CD4-positive, alpha-beta memory T cell (primary cell): ENCODE data around the gene PRKACG. TPM values are rescaled to one million over a fixed set of nuclear protein-coding genes. Genes with fewer than 3 reads are reported as not detected.

Experiments used
- CTCF ChIA-PET: fragments of 350-600 bp; sonication (Branson Sonifier 250); formaldehyde crosslinking; loops from one replicate; lab custom pipeline; 2021; ENCODE audit warnings: inconsistent platforms; ENCODE audit not compliant: partially characterized antibody; lab: Charles Lee
- POLR2A ChIA-PET: fragments of 350-600 bp; sonication (Branson Sonifier 250); formaldehyde crosslinking; loops from one replicate; lab custom pipeline; 2021; ENCODE audit not compliant: partially characterized antibody; lab: Charles Lee
- DNase-seq, 5 donors: peaks; one replicate each; pipeline versions ENCODE4 v3.0.0 to v3.0.0-alpha.2; 2020 to 2022; ENCODE audit warnings: mixed read lengths in 1 of 5
- H3K27ac ChIP-seq: one replicate; pipeline ENCODE4 v1.7.0; 2013; ENCODE audit warnings: low read depth, low read length
- H3K27me3 ChIP-seq: 2 replicates; pipeline ENCODE4 v1.7.0; 2013; ENCODE audit warnings: mild to moderate bottlenecking, low read length, moderate library complexity; ENCODE audit not compliant: insufficient read depth
- H3K36me3 ChIP-seq: 2 replicates; pipeline ENCODE4 v1.7.0; 2013; ENCODE audit warnings: mild to moderate bottlenecking, low read length, moderate library complexity; ENCODE audit not compliant: insufficient read depth
- H3K4me1 ChIP-seq: 2 replicates; pipeline ENCODE4 v1.7.0; 2013; ENCODE audit warnings: mild to moderate bottlenecking, low read length, moderate library complexity; ENCODE audit not compliant: insufficient read depth
- H3K4me3 ChIP-seq, 2 donors: one replicate each; pipeline ENCODE4 v1.7.0; 2013; ENCODE audit warnings: low read length in 2 of 2, mild to moderate bottlenecking in 1 of 2
- H3K9me3 ChIP-seq, 2 donors: one replicate each; pipeline ENCODE4 v1.7.0; 2013; ENCODE audit warnings: low read length in 2 of 2, control low read depth in 1 of 2; ENCODE audit not compliant: control insufficient read depth in 1 of 2
- H3K27ac Mint-ChIP-seq, 7 donors: one replicate each; pipeline ENCODE4 v1.8.0; 2020 to 2021; ENCODE audit warnings: mixed read lengths in 7 of 7, mild to moderate bottlenecking in 6 of 7, inconsistent platforms in 3 of 7, moderate library complexity in 3 of 7
- H3K27me3 Mint-ChIP-seq, 2 donors: one replicate each; pipeline ENCODE4 v1.8.0; 2020 to 2021; ENCODE audit warnings: mixed read lengths in 2 of 2
- H3K36me3 Mint-ChIP-seq, 2 donors: one replicate each; pipeline ENCODE4 v1.8.0; 2020 to 2021; ENCODE audit warnings: mixed read lengths in 2 of 2, inconsistent platforms in 1 of 2, mild to moderate bottlenecking in 1 of 2
- H3K4me1 Mint-ChIP-seq, 4 donors: one replicate each; pipeline ENCODE4 v1.8.0; 2020 to 2021; ENCODE audit warnings: mixed read lengths in 4 of 4, mild to moderate bottlenecking in 1 of 4
- H3K4me3 Mint-ChIP-seq, 8 donors: one replicate each; pipeline ENCODE4 v1.8.0; 2020 to 2021; ENCODE audit warnings: mixed read lengths in 8 of 8, mild to moderate bottlenecking in 7 of 8, moderate library complexity in 6 of 8, inconsistent platforms in 3 of 8
- H3K9me3 Mint-ChIP-seq, 8 donors: one replicate each; pipeline ENCODE4 v1.8.0; 2020 to 2021; ENCODE audit warnings: mixed read lengths in 8 of 8, mild to moderate bottlenecking in 5 of 8, inconsistent platforms in 3 of 8, moderate library complexity in 1 of 8
- intact Hi-C: fragments of 100-400 bp; cut with micrococcal nuclease; formaldehyde crosslinking; loops from one replicate; pipeline ENCODE4 v1.15.1; 2023
- polyA plus RNA-seq, 2 donors: library from polyadenylated mRNA; unstranded; fragments of 300-500 nt; fragmentation: Illumina TruSeq; gene quantifications; one replicate each; pipeline ENCODE4 v1.2.3, GENCODE V29; 2021
- total RNA-seq, 2 experiments: library from RNA; stranded (reverse); gene quantifications; one replicate each; pipeline ENCODE4 v1.2.3, GENCODE V29; 2021

Gene PRKACG
- total and polyA plus RNA-seq, 4 experiments from 2014 or later, result not detected

- Mint-ChIP-seq H3K36me3 (no peaks in the 10 kb centered on the region), H3K4me3 (peak overlapping the region in 3 of 8 donors; percentile 43 to 58 (median 46)), H3K27me3 (no peaks in the 10 kb centered on the region), H3K4me1 (peaks cover 5 to 8% (median 6%) of the 10 kb centered on the region in 4 donors), H3K27ac (peak overlapping the region in 4 of 7 donors; percentile 11 to 73 (median 20)), H3K9me3 (peaks cover 0 to 1% (median 0%) of the 10 kb centered on the region in 8 donors)
- Histone ChIP-seq H3K36me3 (no peaks in the 10 kb centered on the region), H3K4me1 (peaks cover 16% of the 10 kb centered on the region), H3K4me3 (no peak overlapping the region), H3K9me3 (no peaks in the 10 kb centered on the region), H3K27ac (no peak overlapping the region), H3K27me3 (no peaks in the 10 kb centered on the region)
- intact Hi-C loops, result no loop called here
- ChIA-PET CTCF (interaction anchor here (0.6 to 1.8 kb wide), 2 partner anchors 20 to 385 kb away, joined by 3 to 5 read pairs; no protein-coding TSS in a partner anchor), POLR2A (no interaction called here)
- DNase-seq, result peak in 2 of 5 donors; percentile 1 to 3
Observed at GRCh38 chr9:68979538-68980314, 34.2 kb downstream of the PRKACG start.

GRCh38 chr9:68978501-68978900, 35.4 kb downstream of the PRKACG start:
- Histone ChIP-seq H3K36me3 (no peaks in the 10 kb centered on the region), H3K27me3 (no peaks in the 10 kb centered on the region), H3K27ac (no peak overlapping the region), H3K4me3 (no peak overlapping the region), H3K9me3 (no peaks in the 10 kb centered on the region), H3K4me1 (peaks cover 20% of the 10 kb centered on the region)
- DNase-seq, result no peak
- no peaks in the 10 kb centered on the region for H3K27me3 Mint-ChIP-seq
- peaks cover 9 to 12% (median 11%) of the 10 kb centered on the region in 4 donors for H3K4me1 Mint-ChIP-seq
- H3K4me3 Mint-ChIP-seq, result no peak overlapping the region
- intact Hi-C loops, result no loop called here
- ChIA-PET CTCF (no interaction called here), POLR2A (no interaction called here)
- no peaks in the 10 kb centered on the region for H3K36me3 Mint-ChIP-seq
- H3K27ac Mint-ChIP-seq, result no peak overlapping the region
- H3K9me3 Mint-ChIP-seq, result peaks cover 0 to 1% (median 0%) of the 10 kb centered on the region in 8 donors

DNA sequence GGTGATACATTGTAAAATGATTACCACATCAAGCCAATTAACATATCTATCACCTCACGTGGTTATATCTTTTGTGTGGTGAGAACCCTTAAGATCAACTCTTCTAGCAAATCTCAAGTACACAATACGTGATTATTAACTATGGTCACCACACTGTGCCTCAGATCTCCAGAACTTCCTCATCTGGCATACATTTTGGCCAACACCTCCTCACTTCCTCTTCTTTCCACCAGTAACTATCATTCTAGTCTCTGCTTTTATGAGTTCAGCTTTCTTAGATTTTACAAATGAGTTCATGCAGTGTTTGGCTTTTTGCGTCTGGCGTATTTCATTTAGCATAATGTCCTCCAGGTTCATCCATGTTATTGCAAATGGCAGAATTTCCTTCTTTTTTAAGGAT, 35.8 kb downstream of the PRKACG start:
- peaks cover 9 to 12% (median 11%) of the 10 kb centered on the region in 4 donors for H3K4me1 Mint-ChIP-seq
- H3K36me3 ChIP-seq, result no peaks in the 10 kb centered on the region
- H3K9me3 Mint-ChIP-seq, result peaks cover 0 to 1% (median 0%) of the 10 kb centered on the region in 8 donors
- no peak for DNase-seq
- H3K27me3 Mint-ChIP-seq, result no peaks in the 10 kb centered on the region
- H3K4me1 ChIP-seq, result peaks cover 20% of the 10 kb centered on the region
- ChIA-PET CTCF (no interaction called here), POLR2A (no interaction called here)
- no peaks in the 10 kb centered on the region for H3K27me3 ChIP-seq
- H3K4me3 Mint-ChIP-seq, result no peak overlapping the region
- H3K27ac Mint-ChIP-seq, result no peak overlapping the region
- no peak overlapping the region for H3K27ac ChIP-seq
- no peaks in the 10 kb centered on the region for H3K36me3 Mint-ChIP-seq
- no peaks in the 10 kb centered on the region for H3K9me3 ChIP-seq
- H3K4me3 ChIP-seq, result no peak overlapping the region
- intact Hi-C loops, result no loop called here

GRCh38 chr9:68975365-68976043, 38.4 kb downstream of the PRKACG start:
- peak overlapping the region in 1 of 7 donors; percentile 13 for H3K27ac Mint-ChIP-seq
- no peaks in the 10 kb centered on the region for H3K27me3 ChIP-seq
- H3K9me3 Mint-ChIP-seq, result peaks cover 0 to 5% (median 0%) of the 10 kb centered on the region in 8 donors
- H3K36me3 ChIP-seq, result no peaks in the 10 kb centered on the region
- H3K27ac ChIP-seq, result no peak overlapping the region
- no peak overlapping the region for H3K4me3 Mint-ChIP-seq
- H3K27me3 Mint-ChIP-seq, result no peaks in the 10 kb centered on the region
- intact Hi-C loops, result no loop called here
- CTCF ChIA-PET, result interaction anchor here (1.2 to 2.6 kb wide), 4 partner anchors 22 to 60 kb away, joined by 3 to 7 read pairs (median 4); partner anchors contain the start of gene FXN
- peaks cover 15% of the 10 kb centered on the region for H3K4me1 ChIP-seq
- POLR2A ChIA-PET, result no interaction called here
- peaks cover 10 to 12% (median 11%) of the 10 kb centered on the region in 4 donors for H3K4me1 Mint-ChIP-seq
- H3K9me3 ChIP-seq, result no peaks in the 10 kb centered on the region
- no peak overlapping the region for H3K4me3 ChIP-seq
- no peak for DNase-seq
- no peaks in the 10 kb centered on the region for H3K36me3 Mint-ChIP-seq

DNA sequence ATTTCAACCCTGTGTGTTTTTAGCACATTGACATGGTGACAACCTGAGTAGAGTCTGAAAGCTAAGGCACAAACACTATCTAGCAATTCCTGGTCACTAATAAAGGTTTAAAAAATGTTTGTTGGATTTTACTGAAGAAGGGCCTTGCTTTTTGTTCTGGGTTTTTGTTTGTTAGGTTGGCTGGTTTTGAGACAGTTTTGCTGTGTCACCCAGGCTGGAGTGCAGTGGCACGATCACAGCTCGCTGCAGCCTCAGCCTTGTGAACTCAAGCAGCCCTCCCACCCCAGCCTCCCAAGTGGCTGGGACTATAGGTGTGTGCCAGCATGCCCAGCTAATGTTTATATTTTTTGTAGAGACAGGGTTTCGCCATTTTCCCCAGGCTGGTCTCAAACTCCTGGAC, 39.0 kb downstream of the PRKACG start:
- POLR2A ChIA-PET, result interaction anchor here (0.7 kb wide), 1 partner anchor 80 kb away, joined by 3 read pairs; no protein-coding TSS in a partner anchor
- Mint-ChIP-seq H3K4me1 (peaks cover 10 to 12% (median 11%) of the 10 kb centered on the region in 4 donors), H3K36me3 (no peaks in the 10 kb centered on the region), H3K27me3 (no peaks in the 10 kb centered on the region), H3K27ac (peak overlapping the region in 2 of 7 donors; percentile 13 to 76), H3K4me3 (no peak overlapping the region), H3K9me3 (peaks cover 0 to 5% (median 0%) of the 10 kb centered on the region in 8 donors)
- Histone ChIP-seq H3K27me3 (no peaks in the 10 kb centered on the region), H3K27ac (no peak overlapping the region), H3K4me1 (peaks cover 14% of the 10 kb centered on the region), H3K9me3 (no peaks in the 10 kb centered on the region), H3K4me3 (no peak overlapping the region), H3K36me3 (no peaks in the 10 kb centered on the region)
- DNase-seq, result no peak
- intact Hi-C loops, result no loop called here
- CTCF ChIA-PET, result interaction anchor here (1.2 to 2.6 kb wide), 4 partner anchors 23 to 60 kb away, joined by 3 to 7 read pairs (median 4); partner anchors contain the start of gene FXN

- Mint-ChIP-seq H3K4me1 (peaks cover 7 to 8% (median 7%) of the 10 kb centered on the region in 4 donors), H3K36me3 (no peaks in the 10 kb centered on the region)
- no peak overlapping the region for H3K4me3 ChIP-seq
Observed at GRCh38 chr9:68974431-68974830, 39.5 kb downstream of the PRKACG start.

More at GRCh38 chr9:68974431-68974830, 39.5 kb downstream of the PRKACG start:
- intact Hi-C loops, result no loop called here
- POLR2A ChIA-PET, result interaction anchor here (0.7 kb wide), 1 partner anchor 79 kb away, joined by 3 read pairs; no protein-coding TSS in a partner anchor
- Mint-ChIP-seq H3K9me3 (peaks cover 0 to 5% (median 0%) of the 10 kb centered on the region in 8 donors), H3K27me3 (no peaks in the 10 kb centered on the region), H3K4me3 (no peak overlapping the region), H3K27ac (peak overlapping the region in 4 of 7 donors; percentile 9 to 55 (median 48))
- CTCF ChIA-PET, result interaction anchor here (1.2 to 2.6 kb wide), 4 partner anchors 23 to 61 kb away, joined by 3 to 7 read pairs (median 4); partner anchors contain the start of gene FXN
- Histone ChIP-seq H3K9me3 (no peaks in the 10 kb centered on the region), H3K27ac (no peak overlapping the region), H3K4me1 (peaks cover 9% of the 10 kb centered on the region), H3K36me3 (no peaks in the 10 kb centered on the region), H3K27me3 (no peaks in the 10 kb centered on the region)
- no peak for DNase-seq
